BLaER1 treated with 17β-estradiol and CSF1 and Interleukin-3, amounts not matched to agents 10 nM and 100 nM (cell line): ENCODE results near the gene MBOAT1.

Experiments used
- H3K27ac ChIP-seq, 11 experiments: shearing (Covaris generic); formaldehyde crosslinking; 2 replicates each; pipeline ENCODE4 v1.8.1; 2022
- H3K27me3 ChIP-seq, 11 experiments: shearing (Covaris generic); formaldehyde crosslinking; 2 replicates each; pipeline ENCODE4 v1.8.1; 2022
- H3K36me3 ChIP-seq, 11 experiments: shearing (Covaris generic); formaldehyde crosslinking; 2 replicates each; pipeline ENCODE4 v1.8.1; 2022
- H3K4me1 ChIP-seq, 10 experiments: shearing (Covaris generic); formaldehyde crosslinking; 2 replicates each; pipeline ENCODE4 v1.8.1; 2022
- H3K4me2 ChIP-seq, 11 experiments: shearing (Covaris generic); formaldehyde crosslinking; 2 replicates each; pipeline ENCODE4 v1.8.1; 2022
- H3K4me3 ChIP-seq, 10 experiments: shearing (Covaris generic); formaldehyde crosslinking; 2 replicates each; pipeline ENCODE4 v1.8.1; 2022
- H3K9ac ChIP-seq, 11 experiments: shearing (Covaris generic); formaldehyde crosslinking; 2 replicates each; pipeline ENCODE4 v1.8.1; 2022
- H3K9me3 ChIP-seq, 11 experiments: shearing (Covaris generic); formaldehyde crosslinking; replicated peaks in 1 of 11; 2 replicates each; pipeline ENCODE4 v1.8.1; 2022
- H4K20me1 ChIP-seq, 11 experiments: shearing (Covaris generic); formaldehyde crosslinking; 2 replicates each; pipeline ENCODE4 v1.8.1; 2022
- Cebpa-rat ChIP-seq, 11 experiments: shearing (Covaris generic); IDR thresholded peaks; 2 replicates each; pipeline ENCODE4 v1.8.1; 2022

MBOAT1 gene

DNA sequence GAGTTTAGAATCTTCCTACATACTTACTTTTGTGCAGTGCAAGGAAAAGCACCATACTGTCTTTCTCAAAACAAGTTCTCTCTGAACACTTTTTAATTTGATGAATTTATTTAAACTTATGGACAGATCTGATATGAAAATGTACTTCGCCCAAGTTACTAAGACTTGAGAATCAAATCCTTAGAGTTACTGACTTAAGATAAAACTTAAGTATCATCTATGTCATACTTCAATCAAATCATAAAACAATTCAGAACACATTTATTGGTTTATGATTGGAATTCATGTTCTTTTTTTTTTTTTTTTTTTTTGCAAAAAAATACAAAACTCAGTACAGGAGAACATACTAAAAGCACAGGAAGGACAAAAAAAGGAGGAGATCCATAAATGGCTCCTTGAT lies 77.7 kb downstream of the MBOAT1 start:
- TF ChIP-seq Cebpa-rat (IDR thresholded peaks at IDR 0.05): no peak
- Histone ChIP-seq H3K4me3 (no peak overlapping the region), H3K9ac (no peak overlapping the region), H3K27ac (no peak overlapping the region), H3K27me3 (no peaks in the 10 kb centered on the region), H4K20me1 (no peaks in the 10 kb centered on the region), H3K4me2 (no peak overlapping the region), H3K4me1 (peaks cover 0 to 32% (median 0%) of the 10 kb centered on the region in 10 experiments; a peak in 6 of 20 replicates), H3K36me3 (peaks cover 0 to 22% (median 0%) of the 10 kb centered on the region in 11 experiments; a peak in 6 of 22 replicates), H3K9me3 (peaks cover 0 to 7% (median 0%) of the 10 kb centered on the region in 11 experiments; a peak in 4 of 22 replicates)

GRCh38 chr6:20129290-20130088 lies 82.8 kb downstream of the MBOAT1 start:
- H3K4me3 ChIP-seq: no peak overlapping the region
- no peaks in the 10 kb centered on the region for H4K20me1 ChIP-seq
- no peak for TF ChIP-seq Cebpa-rat (IDR thresholded peaks at IDR 0.05)
- H3K4me1 ChIP-seq: peaks cover 0 to 30% (median 0%) of the 10 kb centered on the region in 10 experiments; a peak in 6 of 20 replicates
- H3K27me3 ChIP-seq: no peaks in the 10 kb centered on the region
- H3K27ac ChIP-seq: no peak overlapping the region
- no peak overlapping the region for H3K9ac ChIP-seq
- peaks cover 0 to 7% (median 0%) of the 10 kb centered on the region in 11 experiments; a peak in 4 of 22 replicates for H3K9me3 ChIP-seq
- no peak overlapping the region for H3K4me2 ChIP-seq
- peaks cover 0 to 22% (median under 1%) of the 10 kb centered on the region in 11 experiments; a peak in 8 of 22 replicates for H3K36me3 ChIP-seq

DNA sequence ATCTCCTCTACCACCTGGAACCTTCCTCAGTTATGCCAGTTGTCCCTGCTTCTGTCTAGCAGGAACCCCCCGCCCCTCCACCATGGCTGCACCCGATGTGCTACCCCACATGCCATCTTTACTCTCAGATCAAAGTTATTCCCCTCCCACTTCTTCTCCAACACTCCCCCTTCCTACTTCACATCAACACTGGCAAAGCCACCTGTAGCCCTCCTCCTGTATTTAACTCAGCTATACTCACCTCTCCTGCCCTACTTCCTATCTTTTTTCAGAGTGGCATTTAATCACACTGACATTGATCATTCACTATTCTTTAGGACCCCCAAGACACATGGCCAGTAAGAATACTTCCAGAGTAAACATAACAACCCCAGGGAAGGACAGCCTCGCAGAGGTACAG lies 84.3 kb downstream of the MBOAT1 start:
- no peak overlapping the region for H3K4me3 ChIP-seq
- no peak overlapping the region for H3K27ac ChIP-seq
- no peaks in the 10 kb centered on the region for H3K27me3 ChIP-seq
- no peak for TF ChIP-seq Cebpa-rat (IDR thresholded peaks at IDR 0.05)
- H3K4me1 ChIP-seq: peaks cover 0 to 30% (median 0%) of the 10 kb centered on the region in 10 experiments; a peak in 6 of 20 replicates
- H3K4me2 ChIP-seq: no peak overlapping the region
- H3K36me3 ChIP-seq: peaks cover 0 to 36% (median 7%) of the 10 kb centered on the region in 11 experiments; a peak in 9 of 22 replicates
- H3K9ac ChIP-seq: no peak overlapping the region
- H3K9me3 ChIP-seq: peaks cover 0 to 7% (median 0%) of the 10 kb centered on the region in 11 experiments; a peak in 4 of 22 replicates
- no peaks in the 10 kb centered on the region for H4K20me1 ChIP-seq

DNA sequence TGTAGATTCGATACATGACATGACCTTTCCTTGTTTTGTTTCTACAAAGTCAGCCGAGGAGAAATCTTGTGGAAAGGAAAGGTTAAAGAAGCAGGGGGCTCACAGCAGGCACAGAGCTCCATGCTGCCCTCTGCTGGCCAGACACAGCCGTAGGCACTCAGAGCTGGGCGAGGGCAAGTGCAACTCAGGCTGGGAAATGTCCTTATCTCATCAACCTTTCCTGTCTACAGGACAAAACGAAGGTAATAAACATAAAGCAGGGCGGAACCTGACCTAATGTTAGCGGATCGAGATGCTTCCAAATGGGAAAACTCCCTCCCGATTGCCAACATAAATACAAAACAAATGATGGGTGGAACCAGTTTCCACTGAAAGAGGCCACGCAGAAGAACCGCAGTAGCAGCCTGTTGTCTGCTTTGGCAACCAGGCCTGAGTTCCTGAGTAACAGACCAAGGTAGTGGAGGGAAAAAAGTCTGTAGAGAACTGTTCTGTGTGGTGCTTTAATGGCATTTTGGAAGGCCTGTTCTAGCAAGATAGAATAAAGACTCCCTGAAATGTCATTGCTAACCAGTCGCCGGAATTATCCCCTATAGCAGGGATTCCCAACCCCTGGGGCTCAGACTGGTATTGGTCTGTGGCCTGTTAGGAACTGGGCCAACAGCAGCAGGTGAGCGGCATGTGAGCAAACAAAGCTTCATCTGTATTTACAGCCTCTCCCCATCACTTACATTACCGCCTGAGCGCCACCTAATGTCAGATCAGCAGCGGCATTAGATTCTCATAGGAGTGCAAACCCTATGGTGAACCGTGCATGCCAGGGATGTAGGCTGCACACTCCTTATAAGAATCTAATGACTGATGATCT lies 85.2 kb downstream of the MBOAT1 start:
- H3K27me3 ChIP-seq: no peaks in the 10 kb centered on the region
- H3K4me2 ChIP-seq: no peak overlapping the region
- H4K20me1 ChIP-seq: no peaks in the 10 kb centered on the region
- H3K9ac ChIP-seq: no peak overlapping the region
- H3K4me3 ChIP-seq: no peak overlapping the region
- peaks cover 0 to 30% (median 0%) of the 10 kb centered on the region in 10 experiments; a peak in 8 of 20 replicates for H3K4me1 ChIP-seq
- H3K27ac ChIP-seq: no peak overlapping the region
- TF ChIP-seq Cebpa-rat (IDR thresholded peaks at IDR 0.05): no peak
- peaks cover 0 to 36% (median 7%) of the 10 kb centered on the region in 11 experiments; a peak in 9 of 22 replicates for H3K36me3 ChIP-seq
- H3K9me3 ChIP-seq: peaks cover 0 to 4% (median 0%) of the 10 kb centered on the region in 11 experiments; a peak in 3 of 22 replicates

DNA sequence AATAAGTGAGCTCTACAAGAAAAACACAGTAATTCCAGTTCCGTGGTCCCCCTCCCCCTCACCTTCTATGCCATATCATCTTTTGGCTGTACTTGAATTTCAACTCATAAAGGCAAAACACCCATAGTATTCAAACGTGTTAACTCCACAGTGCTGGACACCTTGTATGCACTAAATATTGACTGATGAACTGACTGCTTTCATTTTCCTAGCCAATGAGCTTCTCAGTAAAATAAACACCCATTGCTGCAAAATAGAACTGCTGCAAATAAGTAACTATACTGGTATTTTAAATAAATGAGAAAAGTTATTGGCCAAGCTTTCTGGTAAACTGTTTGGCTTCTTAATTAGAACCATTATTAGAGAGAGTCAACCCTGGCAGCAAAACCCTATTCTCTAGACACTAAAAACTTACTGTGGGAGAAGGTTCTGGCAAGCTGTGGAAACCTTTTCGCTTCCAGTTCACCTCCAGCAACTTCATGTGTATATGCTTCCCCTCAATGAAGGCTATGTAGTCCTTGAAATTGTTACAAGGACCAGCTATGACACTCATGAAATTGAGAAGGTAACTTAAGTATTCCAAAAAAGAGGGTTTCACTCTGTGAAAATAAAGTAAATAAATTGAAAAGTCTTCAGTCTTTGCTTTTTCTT lies 86.0 kb downstream of the MBOAT1 start:
- Histone ChIP-seq H3K4me2 (no peak overlapping the region), H3K4me3 (no peak overlapping the region), H3K4me1 (peaks cover 0 to 22% (median 4%) of the 10 kb centered on the region in 10 experiments; a peak in 13 of 20 replicates), H4K20me1 (no peaks in the 10 kb centered on the region), H3K27me3 (no peaks in the 10 kb centered on the region), H3K27ac (no peak overlapping the region), H3K9me3 (no peaks in the 10 kb centered on the region), H3K36me3 (peaks cover 0 to 30% (median 7%) of the 10 kb centered on the region in 11 experiments; a peak in 9 of 22 replicates), H3K9ac (no peak overlapping the region)
- no peak for TF ChIP-seq Cebpa-rat (IDR thresholded peaks at IDR 0.05)

- Histone ChIP-seq H3K9me3 (no peaks in the 10 kb centered on the region), H4K20me1 (no peaks in the 10 kb centered on the region), H3K27me3 (no peaks in the 10 kb centered on the region), H3K4me1 (peaks cover 0 to 24% (median 8%) of the 10 kb centered on the region in 10 experiments; a peak in 9 of 20 replicates), H3K9ac (no peak overlapping the region), H3K27ac (no peak overlapping the region), H3K4me3 (no peak overlapping the region), H3K36me3 (peaks cover 0 to 30% (median 7%) of the 10 kb centered on the region in 11 experiments; a peak in 9 of 22 replicates), H3K4me2 (no peak overlapping the region)
- no peak for TF ChIP-seq Cebpa-rat (IDR thresholded peaks at IDR 0.05)
Measured at GRCh38 chr6:20124545-20124944, 87.7 kb downstream of the MBOAT1 start.

GRCh38 chr6:20119485-20119884 lies 92.8 kb downstream of the MBOAT1 start:
- peak overlapping the region in 4 of 11 experiments; percentile 12 to 54 (median 26); a peak in 4 of 22 replicates for H3K4me2 ChIP-seq
- H3K9me3 ChIP-seq: no peaks in the 10 kb centered on the region
- no peaks in the 10 kb centered on the region for H3K27me3 ChIP-seq
- H4K20me1 ChIP-seq: no peaks in the 10 kb centered on the region
- TF ChIP-seq Cebpa-rat (IDR thresholded peaks at IDR 0.05): no peak
- peaks cover 0 to 51% (median 22%) of the 10 kb centered on the region in 10 experiments; a peak in 11 of 20 replicates for H3K4me1 ChIP-seq
- no peak overlapping the region for H3K27ac ChIP-seq
- H3K4me3 ChIP-seq: no peak overlapping the region
- peaks cover 0 to 40% (median 10%) of the 10 kb centered on the region in 11 experiments; a peak in 11 of 22 replicates for H3K36me3 ChIP-seq
- H3K9ac ChIP-seq: no peak overlapping the region

DNA sequence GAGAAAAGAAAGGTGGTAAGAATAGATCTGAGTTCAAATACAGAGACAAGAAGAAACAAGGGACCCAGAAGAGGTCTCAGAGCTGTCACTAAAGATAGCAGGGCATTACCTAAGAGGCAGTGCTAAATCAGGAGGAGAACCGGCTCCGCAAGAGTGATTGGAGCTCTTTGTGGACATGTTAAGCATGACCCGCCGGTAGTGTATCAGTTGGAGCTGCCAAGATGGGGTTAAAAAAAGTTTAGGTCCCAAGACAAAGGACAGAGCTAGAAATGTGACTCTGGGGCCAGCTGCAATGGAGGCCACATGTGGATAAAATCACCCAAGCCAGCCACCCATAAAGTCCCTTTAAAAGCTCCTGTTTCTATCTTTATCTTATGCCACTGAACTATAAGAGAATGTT lies 93.4 kb downstream of the MBOAT1 start:
- no peaks in the 10 kb centered on the region for H3K9me3 ChIP-seq
- no peak overlapping the region for H3K27ac ChIP-seq
- no peak for TF ChIP-seq Cebpa-rat (IDR thresholded peaks at IDR 0.05)
- H3K27me3 ChIP-seq: no peaks in the 10 kb centered on the region
- H3K4me1 ChIP-seq: peaks cover 0 to 51% (median 22%) of the 10 kb centered on the region in 10 experiments; a peak in 11 of 20 replicates
- H3K4me3 ChIP-seq: no peak overlapping the region
- H3K4me2 ChIP-seq: peak overlapping the region in 8 of 11 experiments; percentile 8 to 54 (median 35); a peak in 12 of 22 replicates
- H3K36me3 ChIP-seq: peaks cover 0 to 40% (median 4%) of the 10 kb centered on the region in 11 experiments; a peak in 10 of 22 replicates
- no peak overlapping the region for H3K9ac ChIP-seq
- H4K20me1 ChIP-seq: no peaks in the 10 kb centered on the region
